HL-60 (cell line): ENCODE data around the gene B4GALNT1.

Experiments
- DNase-seq, 2 experiments: peaks; one replicate each; pipeline ENCODE4 v3.0.0-alpha.2; 2010 to 2020; ENCODE audit warnings: low read depth in 1 of 2, low spot score in 1 of 2
- H3K27ac ChIP-seq: fragments of 250-450 bp; sonication (Bioruptor Pico); replicated peaks from 2 replicates; pipeline ENCODE4 v1.5.1; 2020; ENCODE audit warnings: mild to moderate bottlenecking, moderate library complexity
- H3K27me3 ChIP-seq: fragments of 250-450 bp; sonication (Bioruptor Pico); 2 replicates; pipeline ENCODE4 v1.5.1; 2021; ENCODE audit warnings: mild to moderate bottlenecking, moderate library complexity; ENCODE audit not compliant: insufficient read depth, poor library complexity, severe bottlenecking
- H3K4me3 ChIP-seq: replicated peaks from 2 replicates; pipeline ENCODE4 v1.5.1; 2011; ENCODE audit warnings: mild to moderate bottlenecking, control low read depth, low read length; ENCODE audit not compliant: insufficient read depth
- GABPA ChIP-seq: IDR thresholded peaks from 2 replicates; pipeline ENCODE4 v1.6.1; 2012; ENCODE audit warnings: low read depth
- POLR2AphosphoS5 ChIP-seq: IDR thresholded peaks from 2 replicates; pipeline ENCODE4 v1.6.1; 2012; ENCODE audit warnings: low read depth
- SPI1 ChIP-seq: IDR thresholded peaks from 2 replicates; pipeline ENCODE4 v1.6.1; 2012; ENCODE audit warnings: low read depth, mild to moderate bottlenecking, borderline replicate concordance
- TF ChIP-seq, protein P1 (sequence below): IDR thresholded peaks from 2 replicates; pipeline ENCODE4 v1.6.1; 2012; ENCODE audit warnings: low read depth; ENCODE audit not compliant: insufficient replicate concordance
- TF ChIP-seq, protein P2 (sequence below): IDR thresholded peaks from one replicate; pipeline ENCODE4 v1.5.1; 2011; ENCODE audit warnings: low read length, control low read depth, inconsistent platforms; ENCODE audit not compliant: insufficient read depth

The B4GALNT1 gene

DNA sequence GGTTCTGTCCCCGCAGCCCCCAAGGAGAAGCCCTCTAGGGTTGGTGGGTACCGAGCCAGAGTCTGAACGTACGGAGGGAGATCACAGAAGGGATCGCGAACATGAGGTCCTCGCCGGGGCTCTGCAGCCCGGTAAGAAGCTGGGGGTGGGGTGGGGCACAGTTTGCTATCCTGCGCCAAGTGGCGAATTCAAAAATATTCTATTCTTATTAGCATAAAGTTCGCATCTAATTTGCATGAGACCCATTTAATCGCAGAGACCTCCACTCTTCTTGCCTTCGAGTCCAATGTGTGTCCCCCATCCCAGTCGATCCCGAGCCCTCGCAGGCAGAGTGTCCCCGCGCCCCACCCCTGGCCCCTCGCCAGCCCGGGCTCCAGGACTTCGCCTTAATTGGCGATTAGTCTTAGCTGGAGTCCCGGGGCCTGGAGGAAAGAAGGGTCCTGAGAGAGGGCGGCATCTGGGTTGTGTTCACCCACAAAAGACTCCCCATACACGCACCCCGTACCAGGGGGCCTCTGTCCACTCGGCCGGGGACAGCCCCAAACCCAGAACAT is 22.4 kb downstream of the B4GALNT1 start:
- no peak overlapping the region for H3K4me3 ChIP-seq
- TF ChIP-seq POLR2AphosphoS5, result no peak
- TF ChIP-seq, protein P1, sequence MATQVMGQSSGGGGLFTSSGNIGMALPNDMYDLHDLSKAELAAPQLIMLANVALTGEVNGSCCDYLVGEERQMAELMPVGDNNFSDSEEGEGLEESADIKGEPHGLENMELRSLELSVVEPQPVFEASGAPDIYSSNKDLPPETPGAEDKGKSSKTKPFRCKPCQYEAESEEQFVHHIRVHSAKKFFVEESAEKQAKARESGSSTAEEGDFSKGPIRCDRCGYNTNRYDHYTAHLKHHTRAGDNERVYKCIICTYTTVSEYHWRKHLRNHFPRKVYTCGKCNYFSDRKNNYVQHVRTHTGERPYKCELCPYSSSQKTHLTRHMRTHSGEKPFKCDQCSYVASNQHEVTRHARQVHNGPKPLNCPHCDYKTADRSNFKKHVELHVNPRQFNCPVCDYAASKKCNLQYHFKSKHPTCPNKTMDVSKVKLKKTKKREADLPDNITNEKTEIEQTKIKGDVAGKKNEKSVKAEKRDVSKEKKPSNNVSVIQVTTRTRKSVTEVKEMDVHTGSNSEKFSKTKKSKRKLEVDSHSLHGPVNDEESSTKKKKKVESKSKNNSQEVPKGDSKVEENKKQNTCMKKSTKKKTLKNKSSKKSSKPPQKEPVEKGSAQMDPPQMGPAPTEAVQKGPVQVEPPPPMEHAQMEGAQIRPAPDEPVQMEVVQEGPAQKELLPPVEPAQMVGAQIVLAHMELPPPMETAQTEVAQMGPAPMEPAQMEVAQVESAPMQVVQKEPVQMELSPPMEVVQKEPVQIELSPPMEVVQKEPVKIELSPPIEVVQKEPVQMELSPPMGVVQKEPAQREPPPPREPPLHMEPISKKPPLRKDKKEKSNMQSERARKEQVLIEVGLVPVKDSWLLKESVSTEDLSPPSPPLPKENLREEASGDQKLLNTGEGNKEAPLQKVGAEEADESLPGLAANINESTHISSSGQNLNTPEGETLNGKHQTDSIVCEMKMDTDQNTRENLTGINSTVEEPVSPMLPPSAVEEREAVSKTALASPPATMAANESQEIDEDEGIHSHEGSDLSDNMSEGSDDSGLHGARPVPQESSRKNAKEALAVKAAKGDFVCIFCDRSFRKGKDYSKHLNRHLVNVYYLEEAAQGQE, result no peak
- TF ChIP-seq SPI1, result no peak
- TF ChIP-seq, protein P2, sequence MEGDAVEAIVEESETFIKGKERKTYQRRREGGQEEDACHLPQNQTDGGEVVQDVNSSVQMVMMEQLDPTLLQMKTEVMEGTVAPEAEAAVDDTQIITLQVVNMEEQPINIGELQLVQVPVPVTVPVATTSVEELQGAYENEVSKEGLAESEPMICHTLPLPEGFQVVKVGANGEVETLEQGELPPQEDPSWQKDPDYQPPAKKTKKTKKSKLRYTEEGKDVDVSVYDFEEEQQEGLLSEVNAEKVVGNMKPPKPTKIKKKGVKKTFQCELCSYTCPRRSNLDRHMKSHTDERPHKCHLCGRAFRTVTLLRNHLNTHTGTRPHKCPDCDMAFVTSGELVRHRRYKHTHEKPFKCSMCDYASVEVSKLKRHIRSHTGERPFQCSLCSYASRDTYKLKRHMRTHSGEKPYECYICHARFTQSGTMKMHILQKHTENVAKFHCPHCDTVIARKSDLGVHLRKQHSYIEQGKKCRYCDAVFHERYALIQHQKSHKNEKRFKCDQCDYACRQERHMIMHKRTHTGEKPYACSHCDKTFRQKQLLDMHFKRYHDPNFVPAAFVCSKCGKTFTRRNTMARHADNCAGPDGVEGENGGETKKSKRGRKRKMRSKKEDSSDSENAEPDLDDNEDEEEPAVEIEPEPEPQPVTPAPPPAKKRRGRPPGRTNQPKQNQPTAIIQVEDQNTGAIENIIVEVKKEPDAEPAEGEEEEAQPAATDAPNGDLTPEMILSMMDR, result no peak
- TF ChIP-seq GABPA, result no peak
- H3K27me3 ChIP-seq, result peaks cover 70% of the 10 kb centered on the region
- no peak overlapping the region for H3K27ac ChIP-seq
- no peak for DNase-seq

DNA sequence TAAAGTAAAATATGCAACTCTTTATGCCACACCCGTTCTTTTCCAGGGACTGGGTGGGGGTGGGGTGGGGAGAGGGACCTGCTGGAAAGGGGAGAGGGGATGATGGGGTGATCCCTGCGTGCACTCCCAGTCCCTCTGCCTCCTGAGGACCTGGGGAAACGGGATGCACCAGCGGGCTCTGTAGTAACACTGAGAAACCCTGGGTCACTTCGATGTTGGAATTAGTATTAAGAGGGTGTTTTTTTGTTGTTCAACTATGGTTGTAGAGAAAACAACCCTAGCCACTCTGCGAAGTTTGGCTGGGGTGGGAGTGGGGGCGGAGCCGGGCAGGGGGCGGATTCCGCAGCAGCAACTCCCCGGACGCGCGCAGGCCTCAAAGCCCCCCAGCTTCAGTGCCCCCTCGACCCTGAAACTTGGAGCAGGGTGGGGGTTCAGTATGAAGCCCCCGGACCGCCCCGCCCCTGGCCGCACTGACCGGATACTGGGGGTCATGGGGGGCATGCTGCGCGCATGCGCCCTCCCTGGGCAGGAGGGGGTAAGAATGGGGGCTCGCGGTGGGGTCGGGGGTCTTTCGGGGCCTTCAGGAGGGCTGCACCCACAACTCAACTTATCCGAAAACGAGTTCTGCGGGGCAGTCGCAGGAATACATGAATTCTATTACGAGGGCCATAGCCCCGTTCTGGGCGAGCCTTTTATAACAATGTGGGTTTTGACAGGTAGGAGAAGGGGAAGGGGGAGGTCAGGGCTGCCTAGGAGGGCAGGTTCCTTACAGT is 23.0 kb downstream of the B4GALNT1 start:
- Histone ChIP-seq H3K27ac (no peak overlapping the region), H3K27me3 (peaks cover 72% of the 10 kb centered on the region)

DNA sequence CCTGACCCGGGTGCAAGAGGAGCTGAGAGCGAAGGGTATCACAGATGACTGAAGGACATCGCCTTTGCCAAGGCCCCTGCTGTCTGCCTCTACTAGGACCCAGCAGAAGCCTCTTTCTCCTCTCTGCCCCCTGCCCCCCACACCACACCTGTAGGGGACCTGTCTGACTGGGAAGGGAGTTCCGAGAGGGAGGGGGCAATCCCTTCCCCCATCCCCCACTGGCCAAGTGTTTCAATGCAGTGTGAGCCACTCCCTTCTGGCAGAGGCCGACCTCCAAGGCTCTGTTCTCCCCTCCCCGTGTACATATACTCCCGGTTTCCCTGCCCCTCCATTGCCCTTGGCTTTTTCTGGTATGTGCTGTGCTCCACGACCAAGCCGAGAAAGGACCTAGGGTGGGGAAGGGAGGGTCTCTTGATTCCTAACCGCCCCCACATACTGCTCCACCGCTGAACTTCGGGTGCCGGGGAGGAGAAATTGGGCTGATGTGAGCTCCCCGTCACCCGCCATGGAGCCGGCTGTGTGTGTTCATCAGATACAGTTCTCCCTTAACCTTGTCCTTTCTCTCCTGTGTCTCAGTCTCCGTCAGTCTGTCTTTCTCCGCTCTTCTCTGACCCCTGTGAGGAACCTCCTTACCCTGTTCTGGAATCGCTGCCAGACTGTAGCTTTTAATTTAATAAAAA is 23.8 kb downstream of the B4GALNT1 start:
- DNase-seq, result no peak
- Histone ChIP-seq H3K4me3 (no peak overlapping the region), H3K27me3 (peaks cover 68% of the 10 kb centered on the region), H3K27ac (no peak overlapping the region)
- TF ChIP-seq SPI1 (no peak), POLR2AphosphoS5 (no peak), GABPA (no peak)
- TF ChIP-seq, protein P1, result no peak
- TF ChIP-seq, protein P2, result no peak

More for the DNA sequence above, 23.0 kb downstream of the B4GALNT1 start:
- no peak for DNase-seq
- H3K4me3 ChIP-seq, result no peak overlapping the region
- TF ChIP-seq, protein P2, result no peak
- TF ChIP-seq GABPA (no peak), SPI1 (no peak), POLR2AphosphoS5 (no peak)
- TF ChIP-seq, protein P1, result no peak
